NB4 (cell line): ENCODE data around the gene NAT8L.
"Not testable (repeated sequence)": the region's sequence is repeated elsewhere in the genome, so short reads cannot be mapped to it uniquely, and the experiment has no call there.

Experiments used
- DNase-seq: peaks from one replicate; pipeline ENCODE4 v3.0.0; 2010; ENCODE audit warnings: low read depth
- H3K4me3 ChIP-seq: one replicate; pipeline ENCODE4 v1.5.1; 2011; ENCODE audit warnings: mild to moderate bottlenecking, low read depth, low read length, moderate library complexity
- CTCF ChIP-seq: IDR thresholded peaks from one replicate; pipeline ENCODE4 v1.5.1; 2012; ENCODE audit warnings: low read depth, low read length
- MAX ChIP-seq: IDR thresholded peaks from 2 replicates; pipeline ENCODE4 v1.6.1; 2011; ENCODE audit warnings: low read depth, low read length
- MYC ChIP-seq: IDR thresholded peaks from 2 replicates; pipeline ENCODE4 v1.6.1; 2011; ENCODE audit warnings: low read depth, low read length
- POLR2A ChIP-seq: IDR thresholded peaks from 2 replicates; pipeline ENCODE4 v1.6.1; 2011; ENCODE audit warnings: mild to moderate bottlenecking; ENCODE audit not compliant: insufficient read length; ENCODE audit errors: extremely low read depth

NAT8L gene

GRCh38 chr4:2059046-2059725 lies at the start of gene NAT8L:
NAT8L (plus strand) TSS chr4:2059327; CDS start chr4:2059512, 185 bp downstream.
- TF ChIP-seq MAX, result peak; percentile 81
- peak; percentile 95 for TF ChIP-seq MYC
- no peak for TF ChIP-seq CTCF
- no peak for TF ChIP-seq POLR2A
- H3K4me3 ChIP-seq, result peak within 1 kb of the TSS; percentile 36
- peak; percentile 89 for DNase-seq

GRCh38 chr4:2009651-2010233 lies 49.4 kb upstream of the NAT8L start:
- peak; percentile 86 for DNase-seq
- TF ChIP-seq MYC (peak; percentile 67), POLR2A (no peak), MAX (no peak), CTCF (no peak)
- peak overlapping the region; percentile 90 for H3K4me3 ChIP-seq

- no peak overlapping the region for H3K4me3 ChIP-seq
- no peak for TF ChIP-seq CTCF
- peak; percentile 75 for DNase-seq
These were observed 47.5 kb upstream of the NAT8L start for GRCh38 chr4:2011583-2011982.

GRCh38 chr4:2015008-2015407 lies 44.1 kb upstream of the NAT8L start:
- TF ChIP-seq CTCF (no peak), MAX (no peak), POLR2A (no peak), MYC (no peak)
- DNase-seq, result no peak
- H3K4me3 ChIP-seq, result no peak overlapping the region

GRCh38 chr4:2021358-2022018 lies 37.6 kb upstream of the NAT8L start:
- not testable (repeated sequence) for H3K4me3 ChIP-seq, DNase-seq

GRCh38 chr4:2024683-2025082 lies 34.4 kb upstream of the NAT8L start:
- DNase-seq, result no peak
- H3K4me3 ChIP-seq, result no peak overlapping the region
- TF ChIP-seq MAX, result no peak
- TF ChIP-seq CTCF, result no peak
- no peak for TF ChIP-seq POLR2A
- no peak for TF ChIP-seq MYC
